SK-N-MC (cell line): ENCODE results near the gene PSMA1.

Source experiments
- DNase-seq: peaks from one replicate; pipeline ENCODE4 v3.0.0-alpha.2; 2011; ENCODE audit warnings: low read depth, low spot score
- H3K27ac ChIP-seq: fragments of 200-600 bp; sonication (generic); 2 replicates; pipeline ENCODE4 v1.5.1; 2016; ENCODE audit warnings: mixed run types
- H3K36me3 ChIP-seq: fragments of 200-600 bp; sonication (generic); 2 replicates; pipeline ENCODE4 v1.6.1; 2017; ENCODE audit warnings: antibody characterized with exemption, low read length, mixed read lengths; ENCODE audit not compliant: insufficient read depth
- H3K4me3 ChIP-seq: fragments of 200-600 bp; sonication (generic); 2 replicates; pipeline ENCODE4 v1.5.1; 2016
- H3K9ac ChIP-seq: fragments of 200-600 bp; sonication (generic); 2 replicates; pipeline ENCODE4 v1.8.0; 2017; ENCODE audit warnings: mixed run types, mixed read lengths; ENCODE audit not compliant: insufficient read length
- H3K9me3 ChIP-seq: fragments of 200-600 bp; sonication (generic); 2 replicates; pipeline ENCODE4 v1.6.1; 2017; ENCODE audit warnings: low read depth, mild to moderate bottlenecking, antibody characterized with exemption, low read length, moderate library complexity, mixed read lengths
- EZH2 ChIP-seq: fragments of 200-600 bp; sonication (generic); IDR thresholded peaks from one replicate; pipeline ENCODE4 v1.6.1; 2017; ENCODE audit warnings: antibody characterized with exemption
- FOXP2 ChIP-seq: optimal IDR thresholded peaks from 2 replicates; pipeline ENCODE3; 2011; ENCODE audit warnings: mild to moderate bottlenecking, moderate library complexity; ENCODE audit not compliant: insufficient read depth; ENCODE audit errors: extremely low read length, control extremely low read depth
- POLR2AphosphoS5 ChIP-seq: IDR thresholded peaks from 2 replicates; pipeline ENCODE4 v1.6.1; 2012; ENCODE audit warnings: mild to moderate bottlenecking, low read depth, low read length, borderline replicate concordance

PSMA1 gene

DNA sequence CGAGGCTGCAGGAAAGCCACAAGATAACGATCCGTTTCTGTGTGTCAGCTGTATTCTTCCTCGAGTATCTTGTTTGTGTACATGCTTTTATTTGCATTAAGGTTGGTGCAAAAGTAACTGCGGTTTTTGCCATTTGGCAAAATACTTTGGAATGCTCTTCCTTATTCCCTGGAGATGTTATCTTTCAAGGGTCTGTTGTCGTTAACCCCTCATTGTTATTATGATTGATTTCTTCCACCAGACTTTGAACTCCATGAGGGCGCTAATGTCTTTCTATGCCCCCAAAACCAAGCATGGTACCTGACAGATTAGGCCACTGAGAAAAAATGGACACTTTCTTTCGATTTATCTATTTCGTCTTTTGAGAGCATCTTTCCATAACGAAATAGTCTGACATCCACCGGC is 563 bp upstream of the PSMA1 start:
- TF ChIP-seq EZH2: no peak
- TF ChIP-seq FOXP2: no peak
- TF ChIP-seq POLR2AphosphoS5: no peak
- Histone ChIP-seq H3K9me3 (no peaks in the 10 kb centered on the region), H3K27ac (peak overlapping the region; percentile 58), H3K4me3 (peak overlapping the region; percentile 84), H3K9ac (peak overlapping the region; percentile 94), H3K36me3 (peaks cover 32% of the 10 kb centered on the region)
- no peak for DNase-seq

DNA sequence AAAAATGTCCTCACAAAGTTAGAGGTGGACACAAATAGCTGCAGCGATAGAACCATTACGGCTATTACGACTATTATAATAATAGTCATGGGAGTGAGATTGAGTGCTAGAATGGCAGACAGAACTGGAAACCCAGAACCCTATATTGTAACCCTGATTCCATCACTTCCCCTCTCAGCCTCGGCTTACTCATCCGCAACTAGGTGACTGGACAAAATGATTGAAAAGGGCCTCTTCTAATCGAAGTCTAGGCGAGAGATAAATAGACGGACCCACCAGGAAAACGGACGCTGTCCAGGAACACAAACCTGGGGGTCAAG is 629 bp downstream of the PSMA1 start:
- DNase-seq: no peak
- peak overlapping the region; percentile 78 for H3K27ac ChIP-seq
- no peak for TF ChIP-seq FOXP2
- no peak for TF ChIP-seq POLR2AphosphoS5
- no peak for TF ChIP-seq EZH2
- peak overlapping the region; percentile 84 for H3K4me3 ChIP-seq
- peak overlapping the region; percentile 94 for H3K9ac ChIP-seq
- no peaks in the 10 kb centered on the region for H3K9me3 ChIP-seq
- H3K36me3 ChIP-seq: peaks cover 44% of the 10 kb centered on the region

DNA sequence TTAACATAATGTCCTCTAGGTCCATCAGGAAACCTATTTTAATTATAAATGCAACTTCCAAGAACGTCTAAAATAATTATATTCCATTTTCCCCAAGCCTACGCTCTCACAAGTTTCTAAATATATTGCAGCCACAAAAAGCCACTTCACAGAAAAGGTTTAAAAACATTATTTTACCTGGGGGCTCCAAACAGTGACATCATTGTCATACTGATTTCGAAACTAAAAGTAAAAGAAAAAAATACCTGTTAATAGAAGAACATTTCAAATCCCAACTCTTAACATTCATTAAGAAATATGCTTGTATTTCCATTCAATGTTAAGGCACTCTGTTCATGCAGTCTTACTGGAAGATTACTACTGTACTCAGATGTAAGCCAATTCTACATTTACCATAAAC is 1.4 kb downstream of the PSMA1 start:
- Histone ChIP-seq H3K36me3 (peaks cover 51% of the 10 kb centered on the region), H3K9ac (peak overlapping the region; percentile 94), H3K9me3 (no peaks in the 10 kb centered on the region), H3K4me3 (peak overlapping the region; percentile 84), H3K27ac (peak overlapping the region; percentile 78)
- no peak for DNase-seq
- no peak for TF ChIP-seq FOXP2
- no peak for TF ChIP-seq POLR2AphosphoS5
- TF ChIP-seq EZH2: no peak

DNA sequence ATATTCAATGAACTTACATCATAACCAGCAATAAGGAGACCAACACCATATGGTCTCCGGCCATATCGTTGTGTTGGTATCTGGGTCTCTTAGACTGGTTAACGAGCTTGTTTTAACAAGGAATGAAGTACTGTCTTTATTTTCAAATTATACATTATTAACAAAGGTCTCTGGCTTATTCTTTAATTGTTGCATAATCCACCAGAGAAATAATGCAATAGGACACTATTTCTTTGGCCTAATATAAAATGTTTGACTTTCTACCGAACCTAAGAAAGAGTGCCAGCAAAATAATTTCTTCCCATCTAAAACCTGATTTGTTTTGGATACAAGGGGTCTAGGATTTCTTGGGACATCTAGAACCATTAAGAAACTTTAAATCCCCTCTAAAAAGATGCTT is 6.4 kb downstream of the PSMA1 start:
- DNase-seq: no peak
- peaks cover 95% of the 10 kb centered on the region for H3K36me3 ChIP-seq
- TF ChIP-seq FOXP2 (no peak), EZH2 (no peak), POLR2AphosphoS5 (no peak)
- no peak overlapping the region for H3K9ac ChIP-seq
- no peak overlapping the region for H3K4me3 ChIP-seq
- no peaks in the 10 kb centered on the region for H3K9me3 ChIP-seq
- H3K27ac ChIP-seq: no peak overlapping the region

DNA sequence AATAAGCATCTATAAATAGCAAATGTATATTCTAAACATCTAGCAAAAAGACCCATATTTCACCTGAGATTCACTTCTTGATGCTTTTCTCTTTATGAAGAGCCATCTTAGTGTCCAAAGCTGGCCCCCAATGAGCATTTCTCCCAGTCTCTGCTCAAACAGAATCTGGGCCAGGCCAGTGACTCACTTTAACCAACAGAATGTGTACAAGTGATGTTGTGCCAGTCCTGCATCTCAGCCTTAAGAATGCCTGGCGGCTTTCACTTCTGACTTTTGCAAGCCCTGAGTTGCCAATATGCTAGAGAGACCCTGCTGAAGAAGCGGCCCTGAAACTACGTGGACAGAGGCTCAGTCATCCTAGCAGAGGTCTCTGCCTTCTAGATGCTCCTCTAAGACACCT is 13.7 kb downstream of the PSMA1 start:
- Histone ChIP-seq H3K27ac (no peak overlapping the region), H3K36me3 (peaks cover 78% of the 10 kb centered on the region), H3K9me3 (no peaks in the 10 kb centered on the region), H3K4me3 (no peak overlapping the region), H3K9ac (no peak overlapping the region)
- no peak for DNase-seq
- TF ChIP-seq EZH2 (no peak), FOXP2 (no peak), POLR2AphosphoS5 (no peak)

DNA sequence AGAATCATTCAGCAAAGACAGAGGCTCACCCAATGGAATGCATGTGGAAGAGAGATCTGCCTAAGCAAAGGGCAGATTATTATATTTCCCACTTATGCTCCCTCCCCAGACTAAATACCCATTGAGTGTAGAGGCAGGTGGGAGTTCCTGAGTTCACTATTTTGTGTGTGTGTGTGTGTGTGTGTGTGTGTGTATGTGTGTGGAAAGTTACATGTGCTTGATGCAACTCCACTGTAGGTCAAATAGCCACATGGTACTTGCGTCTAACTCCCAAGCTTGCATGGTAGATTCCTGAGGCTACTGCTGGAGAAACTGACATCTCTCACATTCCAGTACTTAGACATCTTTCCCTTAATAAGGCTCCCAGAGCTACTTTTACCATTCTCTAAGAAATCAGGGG is 17.2 kb downstream of the PSMA1 start:
- H3K27ac ChIP-seq: peak overlapping the region; percentile 38; the same call in 1 of the 2 replicates
- H3K36me3 ChIP-seq: peaks cover 51% of the 10 kb centered on the region
- H3K4me3 ChIP-seq: no peak overlapping the region
- no peaks in the 10 kb centered on the region for H3K9me3 ChIP-seq
- no peak for DNase-seq
- no peak overlapping the region for H3K9ac ChIP-seq
- TF ChIP-seq EZH2: no peak
- TF ChIP-seq POLR2AphosphoS5: no peak
- no peak for TF ChIP-seq FOXP2

DNA sequence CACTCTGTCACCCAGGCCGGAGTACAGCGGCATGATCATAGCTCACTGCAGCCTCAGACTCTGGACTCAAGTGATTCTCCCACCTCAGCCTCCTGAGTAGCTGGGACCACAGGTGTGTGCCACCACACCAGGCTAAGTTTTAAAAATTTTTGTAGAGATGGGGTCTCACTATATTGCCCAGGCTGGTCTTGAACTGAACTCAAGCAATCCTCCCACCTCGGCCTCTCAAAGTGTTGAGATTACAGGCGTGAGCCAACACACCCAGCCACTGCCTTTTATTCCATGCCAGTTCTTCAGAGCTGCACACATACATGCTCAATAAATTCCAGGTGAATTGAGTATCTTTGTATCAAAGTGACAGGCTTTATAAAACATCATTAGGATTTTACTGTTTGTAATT is 18.1 kb downstream of the PSMA1 start:
- no peak for DNase-seq
- peaks cover 51% of the 10 kb centered on the region for H3K36me3 ChIP-seq
- no peaks in the 10 kb centered on the region for H3K9me3 ChIP-seq
- H3K9ac ChIP-seq: no peak overlapping the region
- TF ChIP-seq POLR2AphosphoS5: no peak
- TF ChIP-seq FOXP2: no peak
- TF ChIP-seq EZH2: no peak
- peak overlapping the region; percentile 88; the same call in 1 of the 2 replicates for H3K27ac ChIP-seq
- no peak overlapping the region for H3K4me3 ChIP-seq

DNA sequence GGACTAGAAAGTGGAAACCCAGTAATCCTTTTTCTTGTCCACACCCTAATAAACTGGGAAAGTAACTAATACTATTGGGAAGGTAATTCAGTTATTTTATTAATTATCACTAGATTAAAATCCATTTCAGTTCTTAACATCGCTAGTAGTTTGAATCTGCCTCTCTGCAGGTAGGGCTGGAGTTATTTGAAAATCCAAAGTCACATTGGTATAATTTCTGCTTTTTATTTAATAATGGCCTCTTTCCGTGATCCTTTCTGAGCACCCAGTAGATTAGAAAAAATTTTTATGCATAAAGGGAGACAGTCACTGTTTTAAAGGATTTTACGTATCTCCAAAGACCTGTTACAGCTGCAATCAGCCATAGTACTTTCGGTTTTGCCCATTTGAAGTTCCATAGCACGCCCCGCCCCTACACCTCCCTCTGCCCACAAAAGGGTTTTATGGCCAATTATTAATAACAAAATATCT is 20.0 kb downstream of the PSMA1 start:
- Histone ChIP-seq H3K36me3 (peaks cover 51% of the 10 kb centered on the region), H3K4me3 (peak overlapping the region; percentile 88), H3K9me3 (no peaks in the 10 kb centered on the region), H3K9ac (peak overlapping the region; percentile 85), H3K27ac (peak overlapping the region; percentile 88)
- TF ChIP-seq POLR2AphosphoS5 (no peak), FOXP2 (no peak), EZH2 (no peak)
- DNase-seq: no peak

DNA sequence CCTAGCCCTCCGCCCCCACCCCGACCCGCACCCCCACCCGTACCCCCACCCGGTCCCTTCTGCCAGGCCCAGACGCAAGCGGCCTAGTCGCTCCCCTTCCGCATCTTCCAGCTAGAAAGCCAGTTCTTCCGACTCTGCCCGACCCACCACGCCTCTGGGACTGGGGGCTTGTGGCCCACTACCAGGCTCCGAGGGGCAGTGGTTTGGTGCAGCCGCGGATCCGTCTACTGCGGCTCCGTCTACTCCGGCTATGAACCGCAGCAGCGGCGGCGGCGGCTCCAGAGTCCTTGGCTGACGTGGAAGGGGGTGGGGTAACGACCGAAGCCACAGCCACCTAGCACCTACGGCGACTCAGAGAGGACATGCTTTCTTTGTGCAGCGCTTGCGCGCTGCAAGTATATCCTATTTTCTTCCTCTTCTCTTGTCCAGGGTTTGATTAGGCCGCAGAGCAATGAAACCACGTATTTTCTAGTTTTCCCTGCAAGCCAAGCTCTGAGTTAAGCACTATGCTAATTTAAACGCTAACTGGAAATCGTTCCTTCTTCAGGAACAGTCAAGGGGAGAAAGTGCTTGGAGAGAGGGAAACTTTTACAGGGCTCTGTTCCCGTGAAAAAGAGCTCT is 20.5 kb downstream of the PSMA1 start, which contains the start of gene COPB1:
TSS of gene COPB1 (minus strand) at position 252 of the 621 bp plus-strand sequence. CDS start 883 bp downstream, outside the sequence.
- peak within 1 kb of the TSS; percentile 88 for H3K27ac ChIP-seq
- TF ChIP-seq POLR2AphosphoS5 (peak; percentile 96), EZH2 (no peak)
- H3K9me3 ChIP-seq: no peaks in the 10 kb centered on the region
- peak within 1 kb of the TSS; percentile 85 for H3K9ac ChIP-seq
- H3K4me3 ChIP-seq: peak within 1 kb of the TSS; percentile 88
- DNase-seq: peak; percentile 81
- H3K36me3 ChIP-seq: peaks cover 51% of the 10 kb centered on the region

DNA sequence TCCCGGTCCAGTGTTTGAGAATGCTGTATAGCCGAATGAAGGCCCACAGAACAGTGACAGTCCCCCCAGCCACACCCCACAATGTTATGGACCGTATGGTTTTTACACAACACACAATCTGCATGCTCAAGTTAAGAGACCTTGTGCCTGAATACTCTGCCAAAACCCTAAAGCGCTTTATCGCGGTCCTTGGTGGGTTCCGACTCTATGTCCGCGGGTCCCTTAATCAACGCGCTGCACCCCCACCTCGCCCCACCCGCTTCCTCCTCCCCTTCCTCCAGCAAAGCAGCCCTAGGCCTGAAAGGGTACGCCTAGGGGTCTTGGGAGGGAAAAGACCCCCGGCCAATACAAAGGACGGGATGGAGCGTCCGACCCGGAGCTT is 21.0 kb downstream of the PSMA1 start:
- TF ChIP-seq EZH2: no peak
- no peak for TF ChIP-seq POLR2AphosphoS5
- TF ChIP-seq FOXP2: no peak
- H3K4me3 ChIP-seq: peak overlapping the region; percentile 88
- no peak for DNase-seq
- peak overlapping the region; percentile 82 for H3K9ac ChIP-seq
- no peaks in the 10 kb centered on the region for H3K9me3 ChIP-seq
- H3K27ac ChIP-seq: no peak overlapping the region
- peaks cover 51% of the 10 kb centered on the region for H3K36me3 ChIP-seq
